Chondrocyte (in vitro differentiated cells): ENCODE results near the gene ARMC9. TPM values are rescaled to one million over a fixed set of nuclear protein-coding genes. Genes with fewer than 3 reads are reported as not detected.

ENCODE experiments used
- DNase-seq: peaks from one replicate; pipeline ENCODE4 v3.0.0; 2021; ENCODE audit warnings: mixed read lengths, low spot score
- H3K27ac Mint-ChIP-seq: one replicate; pipeline ENCODE4 v1.8.0; 2021; ENCODE audit warnings: mild to moderate bottlenecking, moderate library complexity, mixed read lengths; ENCODE audit not compliant: unreplicated experiment
- H3K27me3 Mint-ChIP-seq: 2 replicates; pipeline ENCODE4 v1.8.0; 2021; ENCODE audit warnings: low read depth, mixed read lengths
- H3K36me3 Mint-ChIP-seq: 2 replicates; pipeline ENCODE4 v1.8.0; 2021; ENCODE audit warnings: low read depth, mixed read lengths
- H3K4me1 Mint-ChIP-seq: 2 replicates; pipeline ENCODE4 v1.8.0; 2021; ENCODE audit warnings: low read depth, mild to moderate bottlenecking, mixed read lengths
- H3K4me3 Mint-ChIP-seq: one replicate; pipeline ENCODE4 v1.8.0; 2021; ENCODE audit warnings: mild to moderate bottlenecking, moderate library complexity, mixed read lengths; ENCODE audit not compliant: unreplicated experiment
- H3K9me3 Mint-ChIP-seq: 2 replicates; pipeline ENCODE4 v1.8.0; 2021; ENCODE audit warnings: low read depth, mixed read lengths
- total RNA-seq: library from RNA; stranded (reverse); gene quantifications from 3 replicates; pipeline ENCODE4 v1.2.1, GENCODE V29; 2021
- TF ChIP-seq, protein P1 (sequence below): fragments of 200-600 bp; sonication (generic); IDR thresholded peaks from 2 replicates; pipeline ENCODE4 v1.5.0; 2021; ENCODE audit warnings: antibody characterized with exemption, mild to moderate bottlenecking, moderate library complexity

ARMC9 gene
- total RNA-seq, 1 donor from 2014 or later = 188 TPM

DNA sequence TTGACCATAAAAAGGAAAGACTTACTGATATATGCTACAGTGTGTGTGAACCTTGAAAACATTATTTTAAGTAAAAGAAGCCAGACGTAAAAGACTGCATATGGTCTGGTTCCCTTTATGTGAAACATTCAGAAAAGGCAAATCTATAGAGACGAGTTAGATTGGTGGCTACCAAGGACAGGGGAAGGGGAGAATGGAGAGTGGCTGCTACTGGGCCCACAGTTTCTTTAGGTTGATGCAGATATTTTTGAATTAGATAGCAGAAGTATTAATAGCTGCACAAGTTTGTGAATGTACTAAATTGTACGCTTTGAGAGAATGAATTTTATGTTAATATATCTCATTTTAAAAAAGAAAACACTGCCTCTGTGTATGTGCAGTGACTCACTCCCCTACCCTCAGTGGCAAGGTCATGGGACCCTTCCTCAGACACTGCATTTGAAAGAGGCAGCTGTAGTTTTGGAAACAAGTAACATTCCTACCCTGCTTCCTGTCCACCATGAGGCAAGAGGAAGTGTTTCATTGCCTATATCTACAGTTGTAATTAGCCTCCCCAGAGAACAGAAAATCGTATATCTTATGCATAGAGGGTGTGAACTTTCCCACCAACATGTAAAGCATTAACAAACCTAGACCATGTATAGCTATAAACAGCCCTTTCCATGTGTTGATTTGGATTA lies 29.8 kb upstream of the ARMC9 start:
- no peaks in the 10 kb centered on the region for H3K27me3 Mint-ChIP-seq
- peaks cover 45% of the 10 kb centered on the region for H3K36me3 Mint-ChIP-seq
- H3K4me1 Mint-ChIP-seq = peaks cover 52% of the 10 kb centered on the region
- DNase-seq = no peak
- no peak overlapping the region for H3K4me3 Mint-ChIP-seq
- TF ChIP-seq, protein P1, sequence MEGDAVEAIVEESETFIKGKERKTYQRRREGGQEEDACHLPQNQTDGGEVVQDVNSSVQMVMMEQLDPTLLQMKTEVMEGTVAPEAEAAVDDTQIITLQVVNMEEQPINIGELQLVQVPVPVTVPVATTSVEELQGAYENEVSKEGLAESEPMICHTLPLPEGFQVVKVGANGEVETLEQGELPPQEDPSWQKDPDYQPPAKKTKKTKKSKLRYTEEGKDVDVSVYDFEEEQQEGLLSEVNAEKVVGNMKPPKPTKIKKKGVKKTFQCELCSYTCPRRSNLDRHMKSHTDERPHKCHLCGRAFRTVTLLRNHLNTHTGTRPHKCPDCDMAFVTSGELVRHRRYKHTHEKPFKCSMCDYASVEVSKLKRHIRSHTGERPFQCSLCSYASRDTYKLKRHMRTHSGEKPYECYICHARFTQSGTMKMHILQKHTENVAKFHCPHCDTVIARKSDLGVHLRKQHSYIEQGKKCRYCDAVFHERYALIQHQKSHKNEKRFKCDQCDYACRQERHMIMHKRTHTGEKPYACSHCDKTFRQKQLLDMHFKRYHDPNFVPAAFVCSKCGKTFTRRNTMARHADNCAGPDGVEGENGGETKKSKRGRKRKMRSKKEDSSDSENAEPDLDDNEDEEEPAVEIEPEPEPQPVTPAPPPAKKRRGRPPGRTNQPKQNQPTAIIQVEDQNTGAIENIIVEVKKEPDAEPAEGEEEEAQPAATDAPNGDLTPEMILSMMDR = no peak
- H3K9me3 Mint-ChIP-seq = no peaks in the 10 kb centered on the region
- peak overlapping the region; percentile 82 for H3K27ac Mint-ChIP-seq

DNA sequence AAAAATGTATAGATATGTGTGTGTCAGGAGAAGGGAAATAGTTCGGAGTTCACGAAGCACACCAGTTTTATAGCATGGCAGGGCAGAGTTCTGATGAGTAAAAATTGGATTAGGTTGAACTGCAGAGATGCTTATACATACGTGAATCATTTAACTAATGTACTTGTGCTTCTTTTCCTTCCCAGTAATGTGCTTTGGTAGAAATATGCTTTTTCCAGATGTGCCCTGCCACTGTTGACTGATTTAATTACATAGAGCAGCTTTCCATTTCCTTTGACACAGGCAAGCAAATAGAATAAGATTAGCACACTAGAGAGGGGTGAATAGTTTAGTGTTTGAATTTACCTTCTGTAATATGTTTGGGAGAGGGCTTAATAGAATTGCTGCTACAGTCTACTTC lies 28.9 kb upstream of the ARMC9 start:
- no peak overlapping the region for H3K4me3 Mint-ChIP-seq
- H3K36me3 Mint-ChIP-seq = peaks cover 44% of the 10 kb centered on the region
- no peaks in the 10 kb centered on the region for H3K9me3 Mint-ChIP-seq
- no peak for DNase-seq
- TF ChIP-seq, protein P1 = no peak
- H3K4me1 Mint-ChIP-seq = peaks cover 52% of the 10 kb centered on the region
- H3K27me3 Mint-ChIP-seq = no peaks in the 10 kb centered on the region
- peak overlapping the region; percentile 85 for H3K27ac Mint-ChIP-seq

DNA sequence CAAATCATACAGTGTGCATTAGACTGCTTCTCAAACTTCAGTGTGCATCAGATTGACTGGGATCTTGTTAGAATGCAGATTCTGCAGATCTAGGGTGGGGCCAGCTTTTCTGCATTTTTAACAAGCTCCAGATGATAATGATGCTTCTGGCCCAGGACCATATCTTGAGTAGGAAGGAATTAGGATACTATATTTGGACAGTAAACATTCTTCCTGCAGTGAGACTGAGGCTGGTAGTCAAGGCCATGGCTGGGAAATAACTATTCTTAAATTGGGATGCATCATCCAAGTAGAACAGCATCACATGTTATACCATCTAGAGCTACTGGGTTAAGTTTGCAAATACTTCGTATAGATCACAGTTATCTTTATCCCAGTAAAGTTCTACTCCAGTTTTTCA lies 28.4 kb upstream of the ARMC9 start:
- H3K27ac Mint-ChIP-seq = peak overlapping the region; percentile 85
- no peak for DNase-seq

DNA sequence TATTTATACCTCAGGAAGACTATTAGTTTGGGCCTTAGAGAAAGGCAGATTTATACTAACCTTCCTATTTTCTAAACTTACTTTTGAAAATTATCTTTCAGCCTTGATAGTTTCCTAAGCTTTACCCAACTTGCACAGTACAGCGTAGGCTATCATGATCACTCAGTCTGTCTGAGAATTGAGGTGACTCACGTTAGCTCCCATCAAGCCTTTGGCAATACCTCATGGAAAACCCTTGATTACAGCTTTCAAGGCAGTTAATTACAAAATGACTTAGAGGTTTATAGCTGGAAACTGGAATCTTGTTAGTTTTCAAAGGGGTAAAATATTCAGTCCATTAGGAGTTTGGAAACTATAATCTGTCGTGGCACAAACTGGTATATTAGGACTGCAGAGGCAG lies 26.4 kb upstream of the ARMC9 start:
- H3K36me3 Mint-ChIP-seq = peaks cover 39% of the 10 kb centered on the region
- no peaks in the 10 kb centered on the region for H3K9me3 Mint-ChIP-seq
- H3K4me1 Mint-ChIP-seq = peaks cover 46% of the 10 kb centered on the region
- DNase-seq = no peak
- no peaks in the 10 kb centered on the region for H3K27me3 Mint-ChIP-seq
- no peak overlapping the region for H3K27ac Mint-ChIP-seq
- H3K4me3 Mint-ChIP-seq = no peak overlapping the region
- TF ChIP-seq, protein P1 = no peak

More for the DNA sequence above, 28.4 kb upstream of the ARMC9 start:
- TF ChIP-seq, protein P1 = no peak
- Mint-ChIP-seq H3K4me3 (no peak overlapping the region), H3K9me3 (no peaks in the 10 kb centered on the region), H3K4me1 (peaks cover 50% of the 10 kb centered on the region), H3K27me3 (no peaks in the 10 kb centered on the region), H3K36me3 (peaks cover 43% of the 10 kb centered on the region)

DNA sequence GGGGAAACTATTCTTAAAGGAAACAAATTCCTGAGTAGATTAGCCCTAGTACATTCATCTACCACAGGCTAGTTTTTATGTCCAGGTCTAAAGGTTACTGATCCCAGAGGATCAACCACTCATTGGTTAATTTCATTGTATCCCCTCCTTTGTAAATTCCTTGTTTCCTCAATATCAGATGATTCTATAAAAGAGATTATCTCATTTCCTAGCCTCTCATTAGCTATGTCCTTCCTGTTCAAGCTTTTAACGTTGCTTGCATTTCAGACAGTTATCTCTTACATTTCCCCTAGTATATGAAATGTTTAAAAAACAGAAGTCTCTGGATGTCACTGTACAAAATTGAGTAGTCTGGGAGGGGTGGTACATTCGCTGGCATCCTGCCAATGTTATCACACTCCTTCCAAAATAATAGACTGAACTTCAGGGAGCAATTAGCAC lies 24.2 kb upstream of the ARMC9 start:
- no peak overlapping the region for H3K4me3 Mint-ChIP-seq
- H3K27me3 Mint-ChIP-seq = no peaks in the 10 kb centered on the region
- H3K27ac Mint-ChIP-seq = no peak overlapping the region
- H3K4me1 Mint-ChIP-seq = peaks cover 37% of the 10 kb centered on the region
- H3K9me3 Mint-ChIP-seq = no peaks in the 10 kb centered on the region
- H3K36me3 Mint-ChIP-seq = peaks cover 33% of the 10 kb centered on the region
- DNase-seq = no peak
- TF ChIP-seq, protein P1 = no peak
